Endothelial cell of umbilical vein (primary cell): ENCODE data around the gene PPP2R3B. TPM values are rescaled to one million over a fixed set of nuclear protein-coding genes. Genes with fewer than 3 reads are reported as not detected.

ENCODE experiments used
- BruUV-seq: library from RNA; stranded (reverse); fragments of 400-500 nt; replicated peaks from 2 replicates; lab custom pipeline; 2021; lab: Mats Ljungman, UMichigan
- CTCF ChIA-PET: fragments of 300-600, 350-600 bp; sonication (Branson Sonifier 250); formaldehyde crosslinking; loops from one replicate; lab custom pipeline; 2021; ENCODE audit warnings: antibody characterized with exemption, inconsistent platforms; lab: Charles Lee
- POLR2A ChIA-PET: fragments of 300-600, 350-600 bp; sonication (Branson Sonifier 250); formaldehyde crosslinking; loops from one replicate; lab custom pipeline; 2021; ENCODE audit warnings: antibody characterized with exemption, inconsistent platforms; lab: Charles Lee
- DNase-seq: peaks from one replicate; pipeline ENCODE4 v3.0.0-alpha.2; 2011; ENCODE audit warnings: low read depth, low spot score
- FAIRE-seq: peaks from 2 replicates; lab custom pipeline; 2011; peaks lifted over from hg19 to GRCh38; lab: Jason Lieb, UNC
- H2AFZ ChIP-seq: 2 replicates; pipeline ENCODE4 v1.6.0; 2012; ENCODE audit warnings: low read depth, low read length, control low read depth, inconsistent platforms
- H3K27ac ChIP-seq: 2 replicates; pipeline ENCODE4 v1.5.1; 2011; ENCODE audit warnings: low read depth, mild to moderate bottlenecking, control low read depth, low read length, moderate library complexity; ENCODE audit not compliant: insufficient read depth
- H3K27me3 ChIP-seq, 2 experiments: 2 replicates each; pipeline versions ENCODE4 v1.6.0 to v1.6.1; 2011; ENCODE audit warnings: low read length in 2 of 2, mixed read lengths in 1 of 2; ENCODE audit not compliant: control insufficient read depth in 2 of 2, insufficient read depth in 2 of 2
- H3K36me3 ChIP-seq, 2 experiments: 2 replicates in 1 of 2; 3 replicates in 1 of 2; pipeline ENCODE4 v1.5.1; 2011; ENCODE audit warnings: low read length in 2 of 2, mild to moderate bottlenecking in 1 of 2, moderate library complexity in 1 of 2; ENCODE audit not compliant: control insufficient read depth in 2 of 2, insufficient read depth in 2 of 2; ENCODE audit errors: extremely low read depth in 1 of 2
- H3K4me1 ChIP-seq: 3 replicates; pipeline ENCODE4 v1.5.1; 2011; ENCODE audit warnings: mild to moderate bottlenecking, low read length; ENCODE audit not compliant: control insufficient read depth, insufficient read depth; ENCODE audit errors: extremely low read depth
- H3K4me2 ChIP-seq: 2 replicates; pipeline ENCODE4 v1.6.1; 2011; ENCODE audit warnings: low read length, control low read depth, mixed read lengths; ENCODE audit not compliant: insufficient read depth
- H3K4me3 ChIP-seq, 3 experiments: fragments of 200-600 bp in 1 of 3; sonication (generic), shearing (Covaris generic) in 1 of 3; replicated peaks in 1 of 3; 2 replicates each; pipeline ENCODE4 v1.5.1; 2011 to 2016; ENCODE audit warnings: control low read depth in 3 of 3, low read length in 3 of 3, mild to moderate bottlenecking in 2 of 3, inconsistent platforms in 1 of 3, low read depth in 1 of 3, moderate library complexity in 1 of 3; ENCODE audit not compliant: insufficient read depth in 1 of 3
- H3K79me2 ChIP-seq: 2 replicates; pipeline ENCODE4 v1.6.0; 2012; ENCODE audit warnings: low read length, inconsistent platforms; ENCODE audit not compliant: control insufficient read depth, insufficient read depth
- H3K9ac ChIP-seq: replicated peaks from 2 replicates; pipeline ENCODE3; 2011; ENCODE audit warnings: low read length, control low read depth; ENCODE audit not compliant: insufficient read depth; ENCODE audit errors: extremely low read depth
- H3K9me1 ChIP-seq: replicated peaks from 3 replicates; pipeline ENCODE4 v1.6.0; 2011; ENCODE audit warnings: mild to moderate bottlenecking, low read length; ENCODE audit not compliant: control insufficient read depth, insufficient read depth; ENCODE audit errors: extremely low read depth
- H3K9me3 ChIP-seq: replicated peaks from 2 replicates; pipeline ENCODE4 v1.5.1; 2012; ENCODE audit warnings: low read length, inconsistent platforms; ENCODE audit not compliant: control insufficient read depth, insufficient read depth
- H4K20me1 ChIP-seq: replicated peaks from 2 replicates; pipeline ENCODE3; 2011; ENCODE audit warnings: mild to moderate bottlenecking, low read length; ENCODE audit not compliant: control insufficient read depth, insufficient read depth; ENCODE audit errors: extremely low read depth
- EZH2 ChIP-seq: IDR thresholded peaks from 2 replicates; pipeline ENCODE4 v1.6.1; 2012; ENCODE audit warnings: borderline replicate concordance, low read depth, mild to moderate bottlenecking, moderate library complexity, low read length, inconsistent platforms; ENCODE audit not compliant: severe bottlenecking
- FOS ChIP-seq: IDR thresholded peaks from 2 replicates; pipeline ENCODE4 v1.6.1; 2011; ENCODE audit warnings: mild to moderate bottlenecking, low read length, moderate library complexity, borderline replicate concordance; ENCODE audit not compliant: insufficient read depth
- GATA2 ChIP-seq: IDR thresholded peaks from 2 replicates; pipeline ENCODE4 v1.7.0; 2011; ENCODE audit warnings: low read depth, mild to moderate bottlenecking, moderate library complexity, mixed read lengths, low read length; ENCODE audit not compliant: insufficient read length, insufficient read depth
- JUN ChIP-seq: IDR thresholded peaks from 2 replicates; pipeline ENCODE4 v1.6.1; 2011; ENCODE audit warnings: borderline replicate concordance, low read depth; ENCODE audit not compliant: insufficient read length, insufficient read depth
- MYC ChIP-seq: IDR thresholded peaks from one replicate; pipeline ENCODE4 v1.6.1; 2011; ENCODE audit warnings: mild to moderate bottlenecking, low read depth, low read length
- POLR2A ChIP-seq: IDR thresholded peaks from 2 replicates; pipeline ENCODE4 v1.6.1; 2012; ENCODE audit warnings: low read depth, mild to moderate bottlenecking, control low read depth, low read length
- POLR2AphosphoS5 ChIP-seq: IDR thresholded peaks from 2 replicates; pipeline ENCODE4 v1.6.1; 2012; ENCODE audit warnings: low read depth, mild to moderate bottlenecking, control low read depth, low read length, moderate library complexity; ENCODE audit not compliant: insufficient read depth
- dilution Hi-C: fragments of 300-500 bp; cut with MboI; formaldehyde crosslinking; loops from one replicate; pipeline ENCODE4 v1.15.0; 2019; ENCODE audit warnings: low sequenced_read_pairs; ENCODE audit not compliant: extremely low pct_ligation_motif_present
- intact Hi-C: fragments of 100-400 bp; cut with micrococcal nuclease; formaldehyde crosslinking; loops from one replicate; pipeline ENCODE4 v1.10.0; 2022
- polyA plus RNA-seq, 4 experiments: library from polyadenylated mRNA; depleted of rRNA in 3 of 4; stranded (reverse) in 3 of 4; unstranded in 1 of 4; fragments of >200 nt; gene quantifications; 2 replicates each; pipeline versions ENCODE4 v1.2.1 to v1.2.3, GENCODE V29; 2011 to 2012; ENCODE audit warnings: missing spikeins in 1 of 4
- total RNA-seq: library from RNA; stranded (reverse); gene quantifications from 2 replicates; pipeline ENCODE4 v1.2.3, GENCODE V29; 2021
- TF ChIP-seq, protein P1 (sequence below), 2 donors: IDR thresholded peaks; 1 replicate in 1 of 2; 2 replicates in 1 of 2; pipeline ENCODE4 v1.5.1; 2011; ENCODE audit warnings: low read length in 2 of 2, mild to moderate bottlenecking in 2 of 2, moderate library complexity in 2 of 2, control low read depth in 1 of 2, inconsistent platforms in 1 of 2, low read depth in 1 of 2; ENCODE audit not compliant: insufficient read depth in 1 of 2; ENCODE audit errors: extremely low read depth in 1 of 2
- TF ChIP-seq, protein P2 (sequence below): IDR thresholded peaks from 2 replicates; pipeline ENCODE4 v1.6.1; 2011; ENCODE audit not compliant: insufficient read depth, insufficient read length

Gene PPP2R3B
- total and polyA plus RNA-seq, 2 donors (not counting 3 experiments of a cell fraction or from before 2014, with no cell fraction given) = 19.1 to 33.6 TPM

DNA sequence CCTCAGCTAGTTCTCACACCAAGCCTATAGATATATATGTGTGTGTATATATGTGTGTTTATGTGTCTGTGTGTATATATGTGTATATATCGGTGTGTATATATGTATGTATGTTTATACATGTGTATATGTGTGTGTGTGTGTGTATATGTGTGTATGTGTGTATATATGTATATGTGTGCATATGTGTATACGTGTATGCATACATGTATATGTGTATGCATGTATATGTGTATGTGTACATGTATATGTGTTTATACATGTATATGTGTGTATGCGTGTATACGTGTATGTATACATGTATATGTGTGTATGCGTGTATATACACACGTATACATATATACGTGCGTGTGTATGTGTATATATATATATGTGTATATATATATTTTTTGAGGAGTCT, 86.4 kb downstream of the PPP2R3B start:
- intact Hi-C loops = no loop called here
- CTCF ChIA-PET = no interaction called here
- POLR2A ChIA-PET = no interaction called here
- no peak overlapping the region for H3K9ac ChIP-seq
- no peak for FAIRE-seq
- no peak overlapping the region for H3K4me2 ChIP-seq
- no peaks in the 10 kb centered on the region for H3K27me3 ChIP-seq
- no peaks in the 10 kb centered on the region for H3K9me3 ChIP-seq
- H3K36me3 ChIP-seq = no peaks in the 10 kb centered on the region
- no TSS peak for BruUV-seq
- no peak overlapping the region for H3K4me3 ChIP-seq
- DNase-seq = no peak
- dilution Hi-C loops = no loop called here
- H3K9me1 ChIP-seq = no peaks in the 10 kb centered on the region
- no peaks in the 10 kb centered on the region for H3K4me1 ChIP-seq
- no peaks in the 10 kb centered on the region for H4K20me1 ChIP-seq
- H2AFZ ChIP-seq = no peak overlapping the region
- no peak overlapping the region for H3K27ac ChIP-seq
- TF ChIP-seq JUN (no peak), MYC (no peak), FOS (no peak), POLR2A (no peak)
- TF ChIP-seq, protein P1, sequence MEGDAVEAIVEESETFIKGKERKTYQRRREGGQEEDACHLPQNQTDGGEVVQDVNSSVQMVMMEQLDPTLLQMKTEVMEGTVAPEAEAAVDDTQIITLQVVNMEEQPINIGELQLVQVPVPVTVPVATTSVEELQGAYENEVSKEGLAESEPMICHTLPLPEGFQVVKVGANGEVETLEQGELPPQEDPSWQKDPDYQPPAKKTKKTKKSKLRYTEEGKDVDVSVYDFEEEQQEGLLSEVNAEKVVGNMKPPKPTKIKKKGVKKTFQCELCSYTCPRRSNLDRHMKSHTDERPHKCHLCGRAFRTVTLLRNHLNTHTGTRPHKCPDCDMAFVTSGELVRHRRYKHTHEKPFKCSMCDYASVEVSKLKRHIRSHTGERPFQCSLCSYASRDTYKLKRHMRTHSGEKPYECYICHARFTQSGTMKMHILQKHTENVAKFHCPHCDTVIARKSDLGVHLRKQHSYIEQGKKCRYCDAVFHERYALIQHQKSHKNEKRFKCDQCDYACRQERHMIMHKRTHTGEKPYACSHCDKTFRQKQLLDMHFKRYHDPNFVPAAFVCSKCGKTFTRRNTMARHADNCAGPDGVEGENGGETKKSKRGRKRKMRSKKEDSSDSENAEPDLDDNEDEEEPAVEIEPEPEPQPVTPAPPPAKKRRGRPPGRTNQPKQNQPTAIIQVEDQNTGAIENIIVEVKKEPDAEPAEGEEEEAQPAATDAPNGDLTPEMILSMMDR (IDR thresholded peaks at IDR 0.05; ENCODE audit: extremely low read depth in 1 of 2, insufficient read depth in 1 of 2, low read depth in 1 of 2, low read length in 2 of 2) = no peak
- H3K79me2 ChIP-seq = no peaks in the 10 kb centered on the region

DNA sequence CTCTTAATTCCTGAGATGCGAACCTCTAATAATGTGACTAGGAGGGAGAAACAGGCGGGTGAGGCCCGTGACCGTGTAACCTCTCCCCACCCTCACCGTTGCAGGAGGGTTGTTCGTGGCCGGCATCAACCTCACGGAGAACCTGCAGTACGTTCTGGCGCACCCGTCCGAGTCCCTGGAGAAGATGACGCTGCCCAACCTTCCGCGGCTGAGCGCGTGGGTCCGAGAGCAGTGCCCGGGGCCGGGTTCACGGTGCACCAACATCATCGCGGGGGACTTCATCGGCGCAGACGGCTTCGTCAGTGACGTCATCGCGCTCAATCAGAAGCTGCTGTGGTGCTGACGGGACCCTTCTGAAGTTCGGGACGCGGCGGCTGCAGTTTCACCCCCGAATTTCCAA, 87.7 kb downstream of the PPP2R3B start:
- Histone ChIP-seq H3K9ac (no peak overlapping the region), H3K27me3 (no peaks in the 10 kb centered on the region), H3K9me3 (no peaks in the 10 kb centered on the region), H3K4me3 (no peak overlapping the region), H4K20me1 (no peaks in the 10 kb centered on the region), H3K36me3 (no peaks in the 10 kb centered on the region), H3K9me1 (no peaks in the 10 kb centered on the region), H2AFZ (no peak overlapping the region), H3K4me1 (no peaks in the 10 kb centered on the region), H3K27ac (no peak overlapping the region), H3K79me2 (no peaks in the 10 kb centered on the region), H3K4me2 (no peak overlapping the region)
- intact Hi-C loops = no loop called here
- no TSS peak for BruUV-seq
- FAIRE-seq = no peak
- ChIA-PET POLR2A (no interaction called here), CTCF (no interaction called here)
- no peak for DNase-seq
- TF ChIP-seq POLR2A (no peak), MYC (no peak), FOS (no peak), EZH2 (no peak), POLR2AphosphoS5 (no peak), JUN (no peak), GATA2 (no peak)
- TF ChIP-seq, protein P2, sequence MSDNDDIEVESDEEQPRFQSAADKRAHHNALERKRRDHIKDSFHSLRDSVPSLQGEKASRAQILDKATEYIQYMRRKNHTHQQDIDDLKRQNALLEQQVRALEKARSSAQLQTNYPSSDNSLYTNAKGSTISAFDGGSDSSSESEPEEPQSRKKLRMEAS = no peak
- TF ChIP-seq, protein P1 (IDR thresholded peaks at IDR 0.05; ENCODE audit: extremely low read depth in 1 of 2, insufficient read depth in 1 of 2, low read depth in 1 of 2, low read length in 2 of 2) = no peak
- dilution Hi-C loops = no loop called here
